Measurements from ENCODE around the gene ALDH1A2.
"Not testable (repeated sequence)": the region's sequence is repeated elsewhere in the genome, so short reads cannot be mapped to it uniquely, and the experiment has no call there.

Gene ALDH1A2

GRCh38 chr15:58066042-58066867, 744 bp upstream of the ALDH1A2 start:
- DNase-seq (ENCODE audit: low read depth) = peak; percentile 23

DNA sequence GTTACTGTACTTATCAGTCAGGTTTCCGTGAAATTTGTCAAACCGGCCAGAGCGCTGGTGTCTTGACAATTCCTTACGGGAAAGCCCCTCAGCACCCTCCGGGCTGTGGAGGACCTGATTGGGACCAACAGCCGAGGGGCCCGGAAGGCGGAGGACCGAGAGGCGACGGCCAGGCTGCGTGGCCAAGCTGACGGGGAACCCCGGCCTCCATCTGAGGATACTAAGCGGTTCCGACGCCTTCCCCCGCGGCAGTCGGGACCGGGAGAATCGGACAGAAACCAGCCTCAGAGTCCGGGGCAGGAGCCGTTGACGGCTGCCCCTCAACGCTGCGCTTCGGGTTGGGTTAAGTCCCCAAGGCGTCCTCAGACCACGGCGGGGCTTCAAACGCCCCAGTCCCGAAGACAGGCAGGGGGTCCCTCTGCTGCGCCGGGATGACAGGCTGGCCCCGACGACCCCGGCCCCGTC, 499 bp downstream of the ALDH1A2 start:
- DNase-seq (ENCODE audit: low read depth) = no peak

- no peak for DNase-seq (ENCODE audit: low read depth)
Observed at GRCh38 chr15:58064082-58064979, 1.2 kb downstream of the ALDH1A2 start.

- no peak for DNase-seq (ENCODE audit: low read depth)
Observed at GRCh38 chr15:58063614-58064013, 1.9 kb downstream of the ALDH1A2 start.

GRCh38 chr15:58062983-58063382, 2.5 kb downstream of the ALDH1A2 start:
- DNase-seq (ENCODE audit: low read depth) = no peak

DNA sequence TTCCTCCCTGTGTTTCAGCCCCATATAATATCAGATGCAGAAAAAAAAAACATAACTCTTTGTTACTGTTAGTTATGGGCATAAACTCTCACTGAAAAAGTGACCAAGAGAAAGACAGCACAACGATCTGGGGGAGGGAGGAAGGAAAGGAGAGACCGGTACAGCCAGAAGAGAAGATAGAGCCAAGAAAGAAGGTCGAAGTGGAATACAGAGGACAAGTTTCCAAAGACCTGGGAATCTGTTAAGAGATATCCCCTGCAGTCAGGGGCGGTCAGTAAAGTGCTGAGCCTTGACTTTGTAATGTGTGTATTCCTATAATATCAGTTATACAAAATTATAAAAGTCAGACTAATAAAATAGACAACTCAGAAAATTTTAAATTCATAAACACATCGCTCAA, 3.3 kb downstream of the ALDH1A2 start:
- no peak for DNase-seq (ENCODE audit: low read depth)

DNA sequence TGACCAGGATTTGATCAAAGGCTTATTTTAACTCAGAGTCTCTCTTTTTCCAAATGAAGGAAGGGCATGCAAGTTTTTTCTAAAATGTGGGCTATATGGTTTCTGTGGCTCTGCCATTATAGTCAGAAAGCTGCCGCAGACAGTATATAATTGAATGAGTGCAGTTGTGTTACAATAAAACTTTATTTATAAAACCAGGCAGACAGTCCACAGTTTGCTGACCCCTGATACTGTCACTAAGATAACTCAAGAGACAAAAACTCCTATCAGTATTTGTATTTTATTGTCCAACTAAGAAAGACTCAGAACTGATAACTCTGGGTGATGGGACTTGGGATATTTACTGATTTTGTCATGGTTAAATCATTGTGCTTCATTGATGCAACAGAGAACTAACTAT, 4.9 kb downstream of the ALDH1A2 start:
- no peak for DNase-seq (ENCODE audit: low read depth)

DNA sequence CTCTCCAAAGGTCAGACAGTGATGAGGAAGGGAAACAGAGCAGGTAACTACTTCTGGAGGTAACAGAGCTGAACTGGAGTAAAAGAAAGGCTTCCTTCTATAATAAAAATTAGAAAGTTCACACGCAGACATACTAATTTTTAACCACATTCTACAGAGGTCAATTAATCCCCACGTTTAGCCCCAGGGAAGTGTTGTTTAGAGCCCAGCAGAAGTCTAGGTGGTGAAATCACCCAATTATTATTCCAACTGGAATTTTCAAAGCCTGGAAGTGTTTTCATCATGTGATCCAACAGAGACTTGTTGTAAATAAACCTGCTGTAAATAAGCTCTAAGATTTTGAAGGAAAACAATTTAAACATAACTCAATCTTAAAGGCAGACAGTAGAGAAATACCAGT, 6.8 kb downstream of the ALDH1A2 start:
- DNase-seq (ENCODE audit: low read depth) = no peak

- DNase-seq (ENCODE audit: low read depth) = no peak
Observed at GRCh38 chr15:58058073-58058472, 7.4 kb downstream of the ALDH1A2 start.

DNA sequence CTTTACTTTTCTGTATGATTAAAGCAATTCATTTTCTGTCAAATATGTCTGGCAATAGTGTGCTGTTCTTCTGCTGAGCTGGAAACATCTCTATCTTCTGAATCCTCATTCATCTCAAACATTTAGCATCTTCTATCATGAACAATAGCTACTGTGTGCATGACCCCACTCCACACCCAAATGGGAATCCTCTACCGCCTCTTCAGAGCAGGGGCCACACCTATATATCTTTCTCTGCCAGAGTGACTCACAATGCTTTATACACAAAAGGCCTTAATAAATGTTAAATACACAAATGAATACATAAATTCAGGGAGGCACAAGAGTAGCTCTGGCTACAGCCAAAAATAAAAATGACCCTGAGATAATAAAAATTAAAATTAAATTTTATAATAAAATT, 8.0 kb downstream of the ALDH1A2 start:
- DNase-seq (ENCODE audit: low read depth) = no peak

GRCh38 chr15:58056015-58056414, 9.5 kb downstream of the ALDH1A2 start:
- no peak for DNase-seq (ENCODE audit: low read depth)

- DNase-seq (ENCODE audit: low read depth) = no peak
Observed at GRCh38 chr15:58053315-58054153, 12.0 kb downstream of the ALDH1A2 start.

- no peak for DNase-seq (ENCODE audit: low read depth)
Observed at GRCh38 chr15:58052334-58052733, 13.2 kb downstream of the ALDH1A2 start.

GRCh38 chr15:58049520-58050227, 15.8 kb downstream of the ALDH1A2 start:
- DNase-seq (ENCODE audit: low read depth) = no peak

GRCh38 chr15:58048261-58048660, 17.2 kb downstream of the ALDH1A2 start:
- no peak for DNase-seq (ENCODE audit: low read depth)

DNA sequence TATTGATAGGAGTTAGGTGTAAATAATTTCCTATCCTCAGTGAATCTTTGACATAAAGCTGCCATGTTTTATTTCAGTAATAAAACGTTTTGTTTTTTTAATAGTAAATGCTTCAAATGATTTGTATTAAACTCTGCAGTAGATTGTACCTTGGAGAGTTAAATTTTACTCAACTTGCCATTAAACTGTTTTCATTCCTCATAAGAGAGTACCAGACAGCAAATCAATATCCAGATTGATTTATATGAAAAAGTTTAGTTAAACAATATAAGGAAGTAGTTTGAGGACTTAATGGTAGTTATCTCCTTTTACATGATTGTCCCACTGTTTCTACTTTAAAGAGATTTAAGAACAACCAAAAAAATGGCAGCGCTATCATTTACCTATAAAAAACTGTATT, 18.4 kb downstream of the ALDH1A2 start:
- no peak for DNase-seq (ENCODE audit: low read depth)

- DNase-seq (ENCODE audit: low read depth) = no peak
Observed at GRCh38 chr15:58046467-58046866, 19.0 kb downstream of the ALDH1A2 start.

DNA sequence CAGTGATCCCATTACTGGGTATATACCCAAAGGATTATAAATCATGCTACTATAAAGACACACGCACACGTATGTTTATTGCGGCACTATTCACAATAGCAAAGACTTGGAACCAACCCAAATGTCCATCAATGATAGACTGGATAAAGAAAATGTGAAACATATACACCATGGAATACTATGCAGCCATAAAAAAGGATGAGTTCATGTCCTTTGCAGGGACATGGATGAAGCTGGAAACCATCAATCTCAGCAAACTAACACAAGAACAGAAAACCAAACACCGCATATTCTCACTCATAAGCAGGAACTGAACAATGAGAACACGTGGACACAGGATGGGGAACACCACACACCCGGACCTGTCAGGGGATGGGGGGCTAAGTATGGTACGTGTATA, 20.1 kb downstream of the ALDH1A2 start:
- not testable (repeated sequence) for DNase-seq (ENCODE audit: low read depth)

DNA sequence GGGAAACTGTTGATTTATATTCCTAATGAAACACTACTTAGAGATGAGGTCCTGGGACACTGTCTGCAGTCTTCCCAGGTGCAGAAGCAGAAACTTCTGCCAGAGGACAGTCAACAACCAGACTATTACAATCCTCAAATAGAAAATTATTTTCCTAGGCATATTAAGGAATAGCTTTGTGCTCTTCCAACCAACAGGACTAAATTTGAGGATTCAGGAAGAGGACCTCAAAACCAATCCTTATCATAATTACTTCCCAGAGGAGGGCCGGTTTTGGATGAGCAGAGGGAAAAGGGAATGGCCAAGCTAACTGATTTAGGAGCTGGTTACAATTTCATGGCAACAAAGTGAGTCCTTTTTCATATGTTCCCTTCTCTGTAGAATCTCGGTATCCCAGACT, 21.0 kb downstream of the ALDH1A2 start:
- no peak for DNase-seq (ENCODE audit: low read depth)

- DNase-seq (ENCODE audit: low read depth) = peak; percentile 20
Observed at GRCh38 chr15:58043192-58043903, 22.2 kb downstream of the ALDH1A2 start.

GRCh38 chr15:58042006-58042405, 23.5 kb downstream of the ALDH1A2 start:
- no peak for DNase-seq (ENCODE audit: low read depth)
